ENCODE results near the gene POLG. TPM values are rescaled to one million over a fixed set of nuclear protein-coding genes. Genes with fewer than 3 reads are reported as not detected.

The POLG gene
- total and polyA plus RNA-seq, 2 donors (not counting 1 experiment from before 2014, with no cell fraction given): 81.1 to 144 TPM

DNA sequence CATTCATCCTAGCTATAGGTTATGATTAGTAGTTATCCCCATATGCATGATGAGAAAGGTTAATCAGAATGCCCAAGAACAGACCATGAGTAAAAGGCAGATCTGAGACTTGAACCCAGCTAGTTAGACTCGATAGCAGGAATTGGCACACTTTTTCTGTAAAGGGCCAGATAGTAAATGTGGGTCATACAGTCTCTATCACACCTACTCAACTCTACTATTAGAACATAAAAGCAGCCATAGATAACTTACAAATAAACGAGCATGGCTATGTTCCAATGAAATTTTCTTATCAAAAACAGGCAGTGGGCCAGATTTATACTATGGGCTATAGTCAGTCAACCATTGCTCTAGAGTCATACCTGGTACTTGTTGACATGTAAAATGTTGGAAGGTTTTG lies 24.6 kb downstream of the POLG start:
- ATAC-seq (ENCODE audit: low read depth): no peak
- ChIA-PET POLR2A (no interaction called here), CTCF (no interaction called here)
- Histone ChIP-seq H3K4me2 (replicated peaks; ENCODE audit: low read depth, low read length, poor library complexity, severe bottlenecking) (no peak overlapping the region), H3K9me3 (ENCODE audit: control extremely low read depth in 1 of 3, control insufficient read depth in 2 of 3, insufficient read depth in 1 of 3, low read length in 2 of 3) (no peaks in the 10 kb centered on the region), H3K27ac (ENCODE audit: low read length in 2 of 2) (no peak overlapping the region), H3K9ac (ENCODE audit: low read length) (no peak overlapping the region), H3K4me3 (ENCODE audit: control extremely low read depth in 1 of 5, extremely low read depth in 1 of 5, insufficient read depth in 1 of 5, low read depth in 2 of 5, low read length in 4 of 5) (no peak overlapping the region), H3K79me2 (ENCODE audit: control insufficient read depth, insufficient read depth, low read length) (no peaks in the 10 kb centered on the region), H3K4me1 (ENCODE audit: control insufficient read depth in 2 of 2, insufficient read depth in 2 of 2, low read length in 2 of 2) (no peaks in the 10 kb centered on the region), H3K36me3 (replicated peaks in 1 of 2; ENCODE audit: control extremely low read depth in 1 of 2, control insufficient read depth in 1 of 2, extremely low read depth in 1 of 2, insufficient read depth in 2 of 2, low read length in 1 of 2) (peaks cover 5 to 9% of the 10 kb centered on the region in 2 experiments), H2AFZ (ENCODE audit: insufficient read depth, low read depth, low read length, poor library complexity, severe bottlenecking) (no peak overlapping the region), H3K27me3 (replicated peaks in 1 of 4; ENCODE audit: control extremely low read depth in 1 of 4, control insufficient read depth in 3 of 4, insufficient read depth in 4 of 4, low read length in 3 of 4) (no peaks in the 10 kb centered on the region), H4K20me1 (ENCODE audit: control insufficient read depth, insufficient read depth, low read length, poor library complexity, severe bottlenecking) (no peaks in the 10 kb centered on the region)
- H3K9me3 Mint-ChIP-seq (ENCODE audit: insufficient read depth): no peaks in the 10 kb centered on the region
- H3K4me1 Mint-ChIP-seq: peaks cover 5% of the 10 kb centered on the region
- no peak overlapping the region for H3K4me3 Mint-ChIP-seq
- WGBS (ENCODE audit: insufficient coverage): no CpG with 5 or more reads among the region's 2 CpGs
- no peaks in the 10 kb centered on the region for H3K27me3 Mint-ChIP-seq
- no peak for DNase-seq
- peak overlapping the region; percentile 6 for H3K27ac Mint-ChIP-seq
- intact Hi-C loops (cut with micrococcal nuclease): no loop called here
- TF ChIP-seq, protein P1, sequence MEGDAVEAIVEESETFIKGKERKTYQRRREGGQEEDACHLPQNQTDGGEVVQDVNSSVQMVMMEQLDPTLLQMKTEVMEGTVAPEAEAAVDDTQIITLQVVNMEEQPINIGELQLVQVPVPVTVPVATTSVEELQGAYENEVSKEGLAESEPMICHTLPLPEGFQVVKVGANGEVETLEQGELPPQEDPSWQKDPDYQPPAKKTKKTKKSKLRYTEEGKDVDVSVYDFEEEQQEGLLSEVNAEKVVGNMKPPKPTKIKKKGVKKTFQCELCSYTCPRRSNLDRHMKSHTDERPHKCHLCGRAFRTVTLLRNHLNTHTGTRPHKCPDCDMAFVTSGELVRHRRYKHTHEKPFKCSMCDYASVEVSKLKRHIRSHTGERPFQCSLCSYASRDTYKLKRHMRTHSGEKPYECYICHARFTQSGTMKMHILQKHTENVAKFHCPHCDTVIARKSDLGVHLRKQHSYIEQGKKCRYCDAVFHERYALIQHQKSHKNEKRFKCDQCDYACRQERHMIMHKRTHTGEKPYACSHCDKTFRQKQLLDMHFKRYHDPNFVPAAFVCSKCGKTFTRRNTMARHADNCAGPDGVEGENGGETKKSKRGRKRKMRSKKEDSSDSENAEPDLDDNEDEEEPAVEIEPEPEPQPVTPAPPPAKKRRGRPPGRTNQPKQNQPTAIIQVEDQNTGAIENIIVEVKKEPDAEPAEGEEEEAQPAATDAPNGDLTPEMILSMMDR (IDR thresholded peaks at IDR 0.05): no peak
- no peak for TF ChIP-seq EZH2 (IDR thresholded peaks at IDR 0.05; ENCODE audit: borderline replicate concordance, insufficient read depth, low read depth, low read length, poor library complexity, severe bottlenecking)

DNA sequence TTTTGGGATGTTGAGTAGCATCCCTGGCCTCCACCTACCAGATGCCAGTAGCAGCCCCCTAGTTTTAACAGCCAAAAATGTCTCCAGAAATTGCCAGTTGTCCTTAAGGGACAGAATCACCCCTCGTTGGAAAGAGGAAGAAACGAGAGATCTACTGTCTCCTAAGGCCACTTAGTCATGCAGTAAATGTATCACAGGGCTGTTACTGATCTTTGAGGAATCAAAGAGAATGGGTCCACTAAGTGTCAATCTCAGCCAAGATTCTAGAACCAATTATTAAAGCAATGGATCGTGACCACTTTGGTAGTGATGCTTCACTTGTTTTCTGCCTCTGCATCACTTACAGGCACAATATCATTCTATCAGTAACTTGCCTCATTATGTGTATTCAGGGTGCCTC lies 26.4 kb downstream of the POLG start:
- no peak for DNase-seq
- no peak overlapping the region for H3K4me3 Mint-ChIP-seq
- ATAC-seq (ENCODE audit: low read depth): no peak
- H3K4me1 ChIP-seq (ENCODE audit: control insufficient read depth in 2 of 2, insufficient read depth in 2 of 2, low read length in 2 of 2): no peaks in the 10 kb centered on the region
- intact Hi-C loops (cut with micrococcal nuclease): no loop called here
- 100% methylated on average over 1 of the region's 3 CpGs for WGBS (ENCODE audit: insufficient coverage)
- H3K9me3 Mint-ChIP-seq (ENCODE audit: insufficient read depth): no peaks in the 10 kb centered on the region
- no peak overlapping the region for H3K9ac ChIP-seq (ENCODE audit: low read length)
- H3K4me1 Mint-ChIP-seq: peaks cover 5% of the 10 kb centered on the region
- H3K27ac ChIP-seq (ENCODE audit: low read length in 2 of 2): no peak overlapping the region
- H3K79me2 ChIP-seq (ENCODE audit: control insufficient read depth, insufficient read depth, low read length): no peaks in the 10 kb centered on the region
- no peak overlapping the region for H3K4me3 ChIP-seq (ENCODE audit: control extremely low read depth in 1 of 5, extremely low read depth in 1 of 5, insufficient read depth in 1 of 5, low read depth in 2 of 5, low read length in 4 of 5)
- no peak overlapping the region for H3K4me2 ChIP-seq (replicated peaks; ENCODE audit: low read depth, low read length, poor library complexity, severe bottlenecking)
- H3K27ac Mint-ChIP-seq: no peak overlapping the region
- no peaks in the 10 kb centered on the region for H4K20me1 ChIP-seq (ENCODE audit: control insufficient read depth, insufficient read depth, low read length, poor library complexity, severe bottlenecking)
- H3K27me3 Mint-ChIP-seq: no peaks in the 10 kb centered on the region
- H3K9me3 ChIP-seq (ENCODE audit: control extremely low read depth in 1 of 3, control insufficient read depth in 2 of 3, insufficient read depth in 1 of 3, low read length in 2 of 3): no peaks in the 10 kb centered on the region
- TF ChIP-seq, protein P1 (IDR thresholded peaks at IDR 0.05): no peak
- no peak for TF ChIP-seq EZH2 (IDR thresholded peaks at IDR 0.05; ENCODE audit: borderline replicate concordance, insufficient read depth, low read depth, low read length, poor library complexity, severe bottlenecking)
- no peaks in the 10 kb centered on the region for H3K27me3 ChIP-seq (replicated peaks in 1 of 4; ENCODE audit: control extremely low read depth in 1 of 4, control insufficient read depth in 3 of 4, insufficient read depth in 4 of 4, low read length in 3 of 4)
- peaks cover 6% of the 10 kb centered on the region in 2 experiments for H3K36me3 ChIP-seq (replicated peaks in 1 of 2; ENCODE audit: control extremely low read depth in 1 of 2, control insufficient read depth in 1 of 2, extremely low read depth in 1 of 2, insufficient read depth in 2 of 2, low read length in 1 of 2)
- CTCF ChIA-PET: no interaction called here
- POLR2A ChIA-PET: no interaction called here
- H2AFZ ChIP-seq (ENCODE audit: insufficient read depth, low read depth, low read length, poor library complexity, severe bottlenecking): no peak overlapping the region

All from B cell (primary cell).